Measurements from ENCODE around the gene MAEA.

DNA sequence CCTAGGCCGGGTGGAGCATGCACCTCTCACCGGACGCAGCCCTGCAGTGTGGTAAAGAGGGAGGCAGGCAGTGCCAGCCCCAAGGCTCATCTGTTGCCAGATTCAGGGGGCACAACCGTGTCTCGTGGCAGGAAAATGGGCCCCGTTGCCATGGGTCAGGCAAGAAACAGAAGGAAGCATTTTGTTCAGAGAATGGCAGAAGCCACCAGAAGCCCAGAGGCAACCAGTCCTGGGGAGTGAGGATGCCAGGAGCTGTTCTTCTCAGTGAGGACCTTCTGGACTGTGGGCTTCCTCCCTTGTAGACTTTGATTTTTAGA is 44.8 kb downstream of the MAEA start:
- no peak for TF ChIP-seq CTCF (IDR thresholded peaks at IDR 0.05; ENCODE audit: low read length)
- TF ChIP-seq EZH2 (IDR thresholded peaks at IDR 0.05; ENCODE audit: borderline replicate concordance, low read length) = no peak

Measured in OCI-LY1 (cell line).